ENCODE results near the gene TMEM61. TPM values are rescaled to one million over a fixed set of nuclear protein-coding genes. Genes with fewer than 3 reads are reported as not detected.

The TMEM61 gene
- total and polyA plus RNA-seq, 2 of the 8 experiments (the other 6 are each of a cell fraction or from before 2014, with no cell fraction given), result 0.54 to 1.4 TPM

DNA sequence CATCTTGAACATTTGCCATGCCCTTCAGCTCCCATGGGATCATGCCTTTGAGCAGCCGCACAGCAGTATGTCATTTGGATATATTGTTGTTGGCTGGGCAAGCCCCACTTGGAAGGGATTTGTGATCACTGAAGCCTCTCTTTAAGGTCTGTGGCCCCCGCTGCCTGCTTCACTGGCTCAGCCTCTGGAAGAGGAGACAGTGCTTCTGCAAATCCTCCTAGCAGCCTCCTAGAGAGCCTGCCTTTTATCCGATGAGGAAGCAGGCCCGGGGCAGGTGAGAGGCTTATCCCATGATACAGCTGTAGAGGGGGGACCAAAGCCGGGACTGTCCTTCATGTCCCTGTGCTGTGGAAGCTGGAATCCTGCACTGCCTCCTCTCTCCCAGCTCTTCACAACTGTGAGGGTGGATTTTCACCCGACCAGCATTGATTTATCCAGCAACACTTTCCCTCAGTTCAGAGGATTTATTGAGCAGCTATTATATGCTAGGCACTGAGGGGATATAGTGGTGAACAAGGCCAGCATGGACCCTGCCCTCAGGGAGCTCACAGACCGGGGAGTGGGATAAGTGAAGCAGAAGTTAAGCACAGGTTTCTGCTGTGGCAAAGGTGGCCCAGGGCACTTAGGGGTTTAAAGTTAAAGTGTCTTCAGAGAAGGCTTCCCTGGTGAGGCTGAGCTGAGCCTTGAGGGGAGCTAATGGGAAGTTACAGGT is 3.9 kb downstream of the TMEM61 start (continued):
- TF ChIP-seq MAFK (IDR thresholded peaks at IDR 0.05; ENCODE audit: low read depth, low read length), result no peak
- no peak for TF ChIP-seq JUND (IDR thresholded peaks at IDR 0.05; ENCODE audit: low read length)

Data from H1 (cell line).